K562 (cell line): Measurements from ENCODE around the gene IGSF3. TPM values are rescaled to one million over a fixed set of nuclear protein-coding genes. Genes with fewer than 3 reads are reported as not detected.

ENCODE experiments used
- ATAC-seq: fragments of 200-7000 bp; cut with Tn5 transposase; 3 replicates; pipeline ENCODE4 v1.9.1; 2020; ENCODE audit warnings: moderate library complexity
- BruUV-seq: library from RNA; stranded (reverse); fragments of 400-500 nt; replicated peaks from 2 replicates; lab custom pipeline; 2021; lab: Mats Ljungman, UMichigan
- CTCF ChIA-PET: fragments of 300-600 bp; formaldehyde crosslinking; extraction: SDS; loops from one replicate; lab custom pipeline; 2021; ENCODE audit warnings: low intra/inter-chr PET ratio; lab: Yijun Ruan, JAX
- POLR2A ChIA-PET: fragments of 300-600, 350-650 bp; sonication (Branson Sonifier 250); formaldehyde crosslinking; extraction: SDS; loops from one replicate; lab custom pipeline; 2021; ENCODE audit warnings: antibody characterized with exemption, inconsistent platforms; lab: Yijun Ruan, JAX
- DNase-seq, 4 experiments: peaks; one replicate each; pipeline versions ENCODE4 v3.0.0 to v3.0.0-alpha.2; 2011 to 2018; ENCODE audit warnings: low spot score in 3 of 4, mixed read lengths in 3 of 4; ENCODE audit errors: extremely low read depth in 1 of 4
- FAIRE-seq: peaks from 2 replicates; lab custom pipeline; 2011; peaks lifted over from hg19 to GRCh38; lab: Jason Lieb, UNC
- H2AFZ ChIP-seq: 2 replicates; pipeline ENCODE4 v1.6.0; 2011; ENCODE audit warnings: low read depth, low read length, control low read depth, inconsistent platforms
- H3K27ac ChIP-seq: fragments of 200-600 bp; 3 replicates; pipeline ENCODE4 v1.8.0; 2011; ENCODE audit warnings: low read depth, mild to moderate bottlenecking, control low read depth, inconsistent platforms, low read length, moderate library complexity, mixed read lengths; ENCODE audit errors: extremely low read depth
- H3K27me3 ChIP-seq, 2 experiments: fragments of 300-600 bp in 1 of 2; 2 replicates in 1 of 2; 3 replicates in 1 of 2; pipeline versions ENCODE4 v1.6.0 to v1.8.0; 2011; ENCODE audit warnings: inconsistent platforms in 2 of 2, low read length in 2 of 2, mild to moderate bottlenecking in 1 of 2, mixed read lengths in 1 of 2, moderate library complexity in 1 of 2; ENCODE audit not compliant: control insufficient read depth in 2 of 2, insufficient read depth in 2 of 2
- H3K36me3 ChIP-seq: fragments of 300-600 bp; 3 replicates; pipeline ENCODE4 v1.8.0; 2011; ENCODE audit warnings: mild to moderate bottlenecking, low read length, inconsistent platforms; ENCODE audit not compliant: control insufficient read depth, insufficient read depth
- H3K4me1 ChIP-seq, 2 experiments: fragments of 200-600 bp in 1 of 2; replicated peaks in 1 of 2; 2 replicates in 1 of 2; 3 replicates in 1 of 2; pipeline versions ENCODE4 v1.5.1 to v1.8.0; 2011; ENCODE audit warnings: inconsistent platforms in 2 of 2, low read length in 2 of 2, mild to moderate bottlenecking in 1 of 2, mixed read lengths in 1 of 2, moderate library complexity in 1 of 2; ENCODE audit not compliant: control insufficient read depth in 2 of 2, insufficient read depth in 2 of 2
- H3K4me2 ChIP-seq: 2 replicates; pipeline ENCODE4 v1.6.1; 2011; ENCODE audit warnings: low read length, control low read depth, inconsistent platforms, mixed read lengths; ENCODE audit not compliant: insufficient read depth
- H3K4me3 ChIP-seq: fragments of 200-600 bp; sonication (generic), shearing (Covaris generic); 2 replicates; pipeline ENCODE4 v1.5.1; 2016; ENCODE audit warnings: control low read depth, inconsistent platforms
- H3K79me2 ChIP-seq: fragments of 200-600 bp; 3 replicates; pipeline ENCODE4 v1.8.0; 2011; ENCODE audit warnings: low read length, inconsistent platforms; ENCODE audit not compliant: control insufficient read depth, insufficient read depth
- H3K9ac ChIP-seq, 2 experiments: 2 replicates each; pipeline versions ENCODE4 v1.6.0 to v1.6.1; 2011; ENCODE audit warnings: low read depth in 2 of 2, low read length in 2 of 2, control low read depth in 1 of 2, inconsistent platforms in 1 of 2, mild to moderate bottlenecking in 1 of 2, mixed read lengths in 1 of 2; ENCODE audit not compliant: insufficient read depth in 1 of 2
- H3K9me1 ChIP-seq: one replicate; pipeline ENCODE4 v1.6.0; 2011; ENCODE audit warnings: inconsistent platforms, mild to moderate bottlenecking, low read length, moderate library complexity; ENCODE audit not compliant: control insufficient read depth, insufficient read depth
- H3K9me3 ChIP-seq: replicated peaks from 2 replicates; pipeline ENCODE4 v1.5.1; 2011; ENCODE audit warnings: low read depth, low read length, inconsistent platforms; ENCODE audit not compliant: control insufficient read depth, insufficient read depth
- H4K20me1 ChIP-seq: replicated peaks from 2 replicates; pipeline ENCODE4 v1.6.1; 2011; ENCODE audit warnings: low read length, inconsistent platforms, mixed read lengths; ENCODE audit not compliant: control insufficient read depth, insufficient read depth
- CTCFL ChIP-seq: IDR thresholded peaks from 2 replicates; pipeline ENCODE4 v1.6.1; 2011; ENCODE audit warnings: borderline replicate concordance, low read depth, mild to moderate bottlenecking, moderate library complexity, low read length; ENCODE audit not compliant: insufficient read depth, poor library complexity, severe bottlenecking
- POLR2G ChIP-seq: fragments of 200-400 bp; formaldehyde crosslinking; IDR thresholded peaks from 2 replicates; pipeline ENCODE4 v1.6.1; 2017; ENCODE audit warnings: low read depth, mild to moderate bottlenecking, antibody characterized with exemption, low read length, moderate library complexity
- WGBS: fragments of 100-300 bp; shearing (Covaris generic); methylation state at CpG from one replicate; pipeline ENCODE4 v1.1.6; 2016; ENCODE audit warnings: low coverage, mixed read lengths; ENCODE audit not compliant: insufficient coverage; ENCODE audit errors: missing lambda C conversion rate; 5-methylcytosine and 5-hydroxymethylcytosine counted together
- in situ Hi-C: fragments of 300-500 bp; cut with MboI; formaldehyde crosslinking; loops from 4 replicates; pipeline ENCODE4 v1.15.0; 2018; ENCODE audit warnings: inconsistent platforms, mixed read lengths
- intact Hi-C: fragments of 100-400 bp; cut with micrococcal nuclease; formaldehyde crosslinking; loops from 2 replicates; pipeline ENCODE4 v1.14.2; 2022
- polyA plus RNA-seq, 8 experiments: library from polyadenylated mRNA; depleted of rRNA in 4 of 8; stranded (reverse) in 5 of 8; unstranded in 3 of 8; fragments of >200 nt; fragmentation: Nextera tagmentation in 2 of 8; fragmentation: Illumina TruSeq in 1 of 8; extraction: Ambion mirVana in 2 of 8; extraction: Trizol in 1 of 8; gene quantifications; 2 replicates each; pipeline versions ENCODE4 v1.2.1 to v1.2.3, GENCODE V29; 2011 to 2014; ENCODE audit warnings: inconsistent platforms in 1 of 8, missing spikeins in 1 of 8
- total RNA-seq, 7 experiments: library from RNA; depleted of rRNA in 6 of 7; stranded (reverse); fragments of >200 nt in 6 of 7; fragmentation: Illumina TruSeq in 2 of 7; extraction: Trizol in 2 of 7; gene quantifications; 2 replicates each; pipeline versions ENCODE4 v1.2.1 to v1.2.3, GENCODE V29; 2011 to 2021; ENCODE audit warnings: low replicate concordance in 1 of 7

Gene IGSF3
- total and polyA plus RNA-seq, 9 of the 15 experiments (the other 6 are each of a cell fraction or from before 2014, with no cell fraction given) = 1.1 to 15.0 (median 8.3) TPM

- BruUV-seq = no TSS peak
- H3K4me2 ChIP-seq = no peak overlapping the region
Observed at GRCh38 chr1:116531917-116532316, 135.6 kb downstream of the IGSF3 start.

More at GRCh38 chr1:116531917-116532316, 135.6 kb downstream of the IGSF3 start:
- Histone ChIP-seq H3K27me3 (no peaks in the 10 kb centered on the region), H3K79me2 (no peaks in the 10 kb centered on the region), H4K20me1 (no peaks in the 10 kb centered on the region), H3K9me3 (no peaks in the 10 kb centered on the region), H3K4me1 (peaks cover 0 to 5% of the 10 kb centered on the region in 2 experiments; a peak in 2 of 5 replicates), H3K27ac (no peak overlapping the region), H3K36me3 (peaks cover 40% of the 10 kb centered on the region), H2AFZ (no peak overlapping the region), H3K9ac (no peak overlapping the region; a peak in 1 of 4 replicates), H3K4me3 (no peak overlapping the region), H3K9me1 (no peaks in the 10 kb centered on the region)
- in situ Hi-C loops = no loop called here
- TF ChIP-seq POLR2G = peak; percentile 51; the same call in 1 of the 2 replicates
- TF ChIP-seq CTCFL = no peak
- no peak for ATAC-seq
- no peak for FAIRE-seq
- no peak for DNase-seq
- intact Hi-C loops = no loop called here
- POLR2A ChIA-PET = interaction anchor here (0.6 kb wide), 1 partner anchor 29 kb away, joined by 3 read pairs; no protein-coding TSS in a partner anchor
- CTCF ChIA-PET = no interaction called here
- WGBS = 94% methylated on average over 13 of the region's 13 CpGs
